Neural crest cell (in vitro differentiated cells): Measurements from ENCODE around the gene PCDH10. TPM values are rescaled to one million over a fixed set of nuclear protein-coding genes. Genes with fewer than 3 reads are reported as not detected.

Experiments
- DNase-seq: peaks from one replicate; pipeline ENCODE4 v3.0.0; 2021; ENCODE audit warnings: low read depth, mixed read lengths, low spot score
- H3K27ac Mint-ChIP-seq: one replicate; pipeline ENCODE4 v1.8.0; 2021; ENCODE audit warnings: mild to moderate bottlenecking, mixed read lengths; ENCODE audit not compliant: unreplicated experiment
- H3K27me3 Mint-ChIP-seq: 2 replicates; pipeline ENCODE4 v1.8.0; 2021; ENCODE audit warnings: low read depth, mild to moderate bottlenecking, mixed read lengths
- H3K36me3 Mint-ChIP-seq: 2 replicates; pipeline ENCODE4 v1.8.0; 2021; ENCODE audit warnings: low read depth, mild to moderate bottlenecking, mixed read lengths
- H3K4me1 Mint-ChIP-seq: 2 replicates; pipeline ENCODE4 v1.8.0; 2021; ENCODE audit warnings: mixed read lengths
- H3K4me3 Mint-ChIP-seq: one replicate; pipeline ENCODE4 v1.8.0; 2021; ENCODE audit warnings: mild to moderate bottlenecking, mixed read lengths
- H3K9me3 Mint-ChIP-seq: 2 replicates; pipeline ENCODE4 v1.8.0; 2021; ENCODE audit warnings: mixed read lengths
- CTCF ChIP-seq: fragments of 200-600 bp; sonication (generic); conservative IDR thresholded peaks from 2 replicates; pipeline ENCODE4 v1.5.0; 2021; ENCODE audit warnings: antibody characterized with exemption, mild to moderate bottlenecking
- total RNA-seq: library from RNA; stranded (reverse); gene quantifications from 2 replicates; pipeline ENCODE4 v1.2.1, GENCODE V29; 2021

The PCDH10 gene
- total RNA-seq, 1 donor from 2014 or later: 3.8 TPM

GRCh38 chr4:133124746-133125145, 24.3 kb upstream of the PCDH10 start:
- H3K4me3 Mint-ChIP-seq: no peak overlapping the region
- H3K36me3 Mint-ChIP-seq: no peaks in the 10 kb centered on the region
- no peaks in the 10 kb centered on the region for H3K4me1 Mint-ChIP-seq
- no peak for TF ChIP-seq CTCF
- no peaks in the 10 kb centered on the region for H3K27me3 Mint-ChIP-seq
- H3K9me3 Mint-ChIP-seq: no peaks in the 10 kb centered on the region
- no peak overlapping the region for H3K27ac Mint-ChIP-seq
- DNase-seq: no peak

GRCh38 chr4:133127500-133127899, 21.6 kb upstream of the PCDH10 start:
- Mint-ChIP-seq H3K4me3 (no peak overlapping the region), H3K27ac (no peak overlapping the region), H3K27me3 (no peaks in the 10 kb centered on the region), H3K4me1 (peaks cover 6% of the 10 kb centered on the region), H3K9me3 (no peaks in the 10 kb centered on the region), H3K36me3 (no peaks in the 10 kb centered on the region)
- no peak for TF ChIP-seq CTCF
- no peak for DNase-seq

- H3K4me3 Mint-ChIP-seq: no peak overlapping the region
- no peaks in the 10 kb centered on the region for H3K9me3 Mint-ChIP-seq
- no peaks in the 10 kb centered on the region for H3K36me3 Mint-ChIP-seq
- DNase-seq: no peak
- H3K27ac Mint-ChIP-seq: no peak overlapping the region
- H3K27me3 Mint-ChIP-seq: no peaks in the 10 kb centered on the region
- peaks cover 6% of the 10 kb centered on the region for H3K4me1 Mint-ChIP-seq
- no peak for TF ChIP-seq CTCF
These were observed 19.9 kb upstream of the PCDH10 start for GRCh38 chr4:133129237-133129636.

GRCh38 chr4:133130171-133130570, 18.9 kb upstream of the PCDH10 start:
- Mint-ChIP-seq H3K27ac (no peak overlapping the region), H3K4me1 (peaks cover 6% of the 10 kb centered on the region), H3K27me3 (no peaks in the 10 kb centered on the region), H3K4me3 (no peak overlapping the region), H3K36me3 (no peaks in the 10 kb centered on the region), H3K9me3 (no peaks in the 10 kb centered on the region)
- TF ChIP-seq CTCF: no peak
- no peak for DNase-seq

GRCh38 chr4:133131829-133132460, 17.1 kb upstream of the PCDH10 start:
- H3K4me1 Mint-ChIP-seq: peaks cover 6% of the 10 kb centered on the region
- DNase-seq: no peak
- TF ChIP-seq CTCF: no peak
- no peak overlapping the region for H3K27ac Mint-ChIP-seq
- no peaks in the 10 kb centered on the region for H3K27me3 Mint-ChIP-seq
- no peaks in the 10 kb centered on the region for H3K36me3 Mint-ChIP-seq
- no peaks in the 10 kb centered on the region for H3K9me3 Mint-ChIP-seq
- no peak overlapping the region for H3K4me3 Mint-ChIP-seq

- Mint-ChIP-seq H3K36me3 (no peaks in the 10 kb centered on the region), H3K27ac (no peak overlapping the region), H3K4me3 (no peak overlapping the region), H3K9me3 (no peaks in the 10 kb centered on the region), H3K4me1 (peaks cover 2% of the 10 kb centered on the region), H3K27me3 (no peaks in the 10 kb centered on the region)
- TF ChIP-seq CTCF: no peak
- DNase-seq: no peak
These were observed 12.3 kb upstream of the PCDH10 start for GRCh38 chr4:133136833-133137232.
